Cardiac muscle cell (in vitro differentiated cells and primary cell): ENCODE measurements around the gene RAPGEF4. TPM values are rescaled to one million over a fixed set of nuclear protein-coding genes. Genes with fewer than 3 reads are reported as not detected.

Experiments used
- DNase-seq, 2 donors: peaks; one replicate each; pipeline versions ENCODE4 v3.0.0 to v3.0.0-alpha.2; 2010 to 2017; ENCODE audit warnings: low read depth in 1 of 2, low spot score in 1 of 2
- H3K27ac ChIP-seq: fragments of 200-600 bp; sonication (generic); 2 replicates; pipeline ENCODE4 v1.5.1; 2016
- H3K27me3 ChIP-seq: fragments of 200-600 bp; sonication (generic); 2 replicates; pipeline ENCODE4 v1.6.0; 2016; ENCODE audit warnings: control low read depth
- H3K36me3 ChIP-seq: fragments of 200-600 bp; sonication (generic); 2 replicates; pipeline ENCODE4 v1.5.1; 2016; ENCODE audit warnings: control low read depth
- H3K4me1 ChIP-seq: fragments of 200-600 bp; sonication (generic); 2 replicates; pipeline ENCODE4 v1.8.1; 2017; ENCODE audit warnings: low read depth, mild to moderate bottlenecking, mixed run types
- H3K4me3 ChIP-seq: fragments of 200-600 bp; sonication (generic); 2 replicates; pipeline ENCODE4 v1.5.1; 2016; ENCODE audit warnings: mild to moderate bottlenecking
- H3K9me3 ChIP-seq: fragments of 200-600 bp; sonication (generic); 2 replicates; pipeline ENCODE4 v1.5.1; 2017; ENCODE audit warnings: low read depth, mild to moderate bottlenecking, control low read depth
- CTCF ChIP-seq: IDR thresholded peaks from 2 replicates; pipeline ENCODE4 v1.5.1; 2012; ENCODE audit warnings: low read depth, mild to moderate bottlenecking, low read length
- polyA plus RNA-seq: library from polyadenylated mRNA; unstranded; fragments of >200 nt; fragmentation: Nextera tagmentation; extraction: Ambion mirVana; gene quantifications from 2 replicates; pipeline ENCODE4 v1.2.1, GENCODE V29; 2016
- total RNA-seq: library from RNA; depleted of rRNA; stranded (reverse); fragments of >200 nt; gene quantifications from 2 replicates; pipeline ENCODE4 v1.2.3, GENCODE V29; 2016

The RAPGEF4 gene
- total and polyA plus RNA-seq, 2 experiments from 2014 or later = 5.3 to 21.2 TPM

GRCh38 chr2:173054466-173054865 lies 318.8 kb downstream of the RAPGEF4 start:
- Histone ChIP-seq H3K27ac (no peak overlapping the region), H3K4me1 (peaks cover 11% of the 10 kb centered on the region)
- no peak for DNase-seq

GRCh38 chr2:173056705-173057364 lies 321.2 kb downstream of the RAPGEF4 start:
- peaks cover 2% of the 10 kb centered on the region for H3K4me1 ChIP-seq
- no peaks in the 10 kb centered on the region for H3K9me3 ChIP-seq
- DNase-seq = no peak
- H3K36me3 ChIP-seq = no peaks in the 10 kb centered on the region
- H3K27ac ChIP-seq = no peak overlapping the region
- H3K4me3 ChIP-seq = no peak overlapping the region
- H3K27me3 ChIP-seq = no peaks in the 10 kb centered on the region
- TF ChIP-seq CTCF = no peak

More at GRCh38 chr2:173054466-173054865, 318.8 kb downstream of the RAPGEF4 start:
- Histone ChIP-seq H3K4me3 (no peak overlapping the region), H3K36me3 (no peaks in the 10 kb centered on the region), H3K27me3 (no peaks in the 10 kb centered on the region), H3K9me3 (no peaks in the 10 kb centered on the region)
- TF ChIP-seq CTCF = no peak

- DNase-seq = peak in 1 of 2 donors; percentile 34
- Histone ChIP-seq H3K9me3 (no peaks in the 10 kb centered on the region), H3K27ac (no peak overlapping the region), H3K4me1 (no peaks in the 10 kb centered on the region), H3K36me3 (no peaks in the 10 kb centered on the region), H3K4me3 (no peak overlapping the region), H3K27me3 (no peaks in the 10 kb centered on the region)
- TF ChIP-seq CTCF = no peak
Measured at GRCh38 chr2:173058097-173058496, 322.5 kb downstream of the RAPGEF4 start.

- Histone ChIP-seq H3K27ac (no peak overlapping the region), H3K27me3 (no peaks in the 10 kb centered on the region), H3K4me3 (no peak overlapping the region), H3K4me1 (no peaks in the 10 kb centered on the region), H3K9me3 (no peaks in the 10 kb centered on the region), H3K36me3 (no peaks in the 10 kb centered on the region)
- no peak for TF ChIP-seq CTCF
- no peak for DNase-seq
Measured at GRCh38 chr2:173058673-173059072, 323.0 kb downstream of the RAPGEF4 start.

- Histone ChIP-seq H3K27me3 (no peaks in the 10 kb centered on the region), H3K4me3 (no peak overlapping the region), H3K27ac (no peak overlapping the region), H3K4me1 (no peaks in the 10 kb centered on the region), H3K9me3 (no peaks in the 10 kb centered on the region), H3K36me3 (no peaks in the 10 kb centered on the region)
- no peak for DNase-seq
- TF ChIP-seq CTCF = no peak
Measured at GRCh38 chr2:173059292-173059691, 323.6 kb downstream of the RAPGEF4 start.
